ENCODE results near the gene LECT2. TPM values are rescaled to one million over a fixed set of nuclear protein-coding genes. Genes with fewer than 3 reads are reported as not detected.

LECT2 gene
- polyA plus RNA-seq (0.08 TPM in 1 of 3 replicates, not detected in the others), polyA minus RNA-seq (not detected in 3 replicates)
- not detected for polyA plus RNA-seq (2011; ENCODE audit: low read depth)
- not detected in 2 replicates for polyA plus RNA-seq (2011; cell fraction: cytosol; rRNA removed)
- not detected in 2 replicates for polyA plus RNA-seq (2011; cell fraction: nucleus; rRNA removed)
- polyA plus RNA-seq (2012; ENCODE audit: low replicate concordance) = not detected in 2 replicates
- not detected for polyA minus RNA-seq (2011; cell fraction: cytosol; rRNA and poly(A)+ RNA removed)
- polyA minus RNA-seq (2011; cell fraction: nucleus; rRNA and poly(A)+ RNA removed) = not detected in 2 replicates

- dilution Hi-C loops (cut with MboI; ENCODE audit: extremely low pct_ligation_motif_present, low sequenced_read_pairs) = no loop called here
- no peak for FAIRE-seq
Observed at GRCh38 chr5:135954899-135955298, at the start of gene LECT2. Gene LECT2, minus strand, starts transcription at chr5:135954983. Its CDS starts 150 bp downstream, at chr5:135954833.

DNA sequence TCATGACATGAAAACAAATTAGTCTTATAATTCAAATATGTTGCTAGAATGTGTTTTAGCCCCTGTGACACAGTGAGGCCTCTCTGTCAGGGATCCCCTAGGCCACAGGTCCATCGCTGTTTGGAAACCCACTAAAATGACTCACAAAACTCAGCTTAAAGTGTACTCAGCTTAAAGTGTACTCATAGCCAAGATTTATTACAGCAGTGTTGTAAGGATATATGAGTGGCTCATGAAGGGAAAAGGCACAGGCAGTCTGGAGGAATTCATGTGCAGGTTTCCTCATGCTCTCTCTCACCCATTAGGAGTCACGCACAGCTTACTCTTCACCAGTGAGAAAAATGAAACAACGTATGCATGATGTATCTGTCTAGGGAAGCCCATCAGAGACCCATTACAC is 49.7 kb upstream of the LECT2 start:
- DNase-seq (ENCODE audit: low read depth, low spot score) = no peak
- Histone ChIP-seq H3K9ac (ENCODE audit: control insufficient read depth, extremely low read depth, insufficient read depth, low read length) (no peak overlapping the region), H3K4me2 (ENCODE audit: control insufficient read depth, extremely low read depth, insufficient read depth, low read depth, low read length) (no peak overlapping the region), H3K9me1 (ENCODE audit: control insufficient read depth, extremely low read depth, insufficient read depth, low read length) (no peaks in the 10 kb centered on the region), H3K9me3 (ENCODE audit: control insufficient read depth, low read depth, low read length) (no peaks in the 10 kb centered on the region), H3K27ac (ENCODE audit: control insufficient read depth, insufficient read depth, low read length) (no peak overlapping the region), H4K20me1 (ENCODE audit: control insufficient read depth, extremely low read depth, insufficient read depth, low read length) (no peaks in the 10 kb centered on the region), H3K79me2 (ENCODE audit: control insufficient read depth, insufficient read depth, low read length) (no peaks in the 10 kb centered on the region), H3K4me3 (ENCODE audit: control insufficient read depth in 2 of 3, extremely low read depth in 1 of 3, insufficient read depth in 2 of 3, low read depth in 1 of 3, low read length in 3 of 3) (no peak overlapping the region), H3K36me3 (ENCODE audit: control insufficient read depth in 2 of 2, extremely low read depth in 1 of 2, insufficient read depth in 2 of 2, low read length in 2 of 2) (no peaks in the 10 kb centered on the region), H2AFZ (ENCODE audit: control insufficient read depth, low read length) (no peak overlapping the region), H3K27me3 (ENCODE audit: control insufficient read depth, extremely low read depth, insufficient read depth, low read length) (no peaks in the 10 kb centered on the region), H3K4me1 (ENCODE audit: control insufficient read depth, extremely low read depth, insufficient read depth, low read length) (peaks cover 51% of the 10 kb centered on the region)
- TF ChIP-seq, protein P1, sequence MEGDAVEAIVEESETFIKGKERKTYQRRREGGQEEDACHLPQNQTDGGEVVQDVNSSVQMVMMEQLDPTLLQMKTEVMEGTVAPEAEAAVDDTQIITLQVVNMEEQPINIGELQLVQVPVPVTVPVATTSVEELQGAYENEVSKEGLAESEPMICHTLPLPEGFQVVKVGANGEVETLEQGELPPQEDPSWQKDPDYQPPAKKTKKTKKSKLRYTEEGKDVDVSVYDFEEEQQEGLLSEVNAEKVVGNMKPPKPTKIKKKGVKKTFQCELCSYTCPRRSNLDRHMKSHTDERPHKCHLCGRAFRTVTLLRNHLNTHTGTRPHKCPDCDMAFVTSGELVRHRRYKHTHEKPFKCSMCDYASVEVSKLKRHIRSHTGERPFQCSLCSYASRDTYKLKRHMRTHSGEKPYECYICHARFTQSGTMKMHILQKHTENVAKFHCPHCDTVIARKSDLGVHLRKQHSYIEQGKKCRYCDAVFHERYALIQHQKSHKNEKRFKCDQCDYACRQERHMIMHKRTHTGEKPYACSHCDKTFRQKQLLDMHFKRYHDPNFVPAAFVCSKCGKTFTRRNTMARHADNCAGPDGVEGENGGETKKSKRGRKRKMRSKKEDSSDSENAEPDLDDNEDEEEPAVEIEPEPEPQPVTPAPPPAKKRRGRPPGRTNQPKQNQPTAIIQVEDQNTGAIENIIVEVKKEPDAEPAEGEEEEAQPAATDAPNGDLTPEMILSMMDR (optimal IDR thresholded peaks at IDR 0.05 in 1 of 3, IDR thresholded peaks at IDR 0.05 in 1 of 3, conservative IDR thresholded peaks at IDR 0.05 in 1 of 3; ENCODE audit: extremely low read depth in 1 of 3, insufficient read depth in 2 of 3, low read length in 3 of 3) = no peak
- TF ChIP-seq EZH2 (IDR thresholded peaks at IDR 0.05; ENCODE audit: low read length) = no peak
- dilution Hi-C loops (cut with MboI; ENCODE audit: extremely low pct_ligation_motif_present, low sequenced_read_pairs) = no loop called here
- peak; percentile 75 for FAIRE-seq

More at GRCh38 chr5:135954899-135955298, at the start of gene LECT2:
- no peaks in the 10 kb centered on the region for H3K36me3 ChIP-seq (ENCODE audit: control insufficient read depth in 2 of 2, extremely low read depth in 1 of 2, insufficient read depth in 2 of 2, low read length in 2 of 2)
- no peaks in the 10 kb centered on the region for H3K4me1 ChIP-seq (ENCODE audit: control insufficient read depth, extremely low read depth, insufficient read depth, low read length)
- no peaks in the 10 kb centered on the region for H3K9me1 ChIP-seq (ENCODE audit: control insufficient read depth, extremely low read depth, insufficient read depth, low read length)
- no peak within 1 kb of the TSS for H3K4me2 ChIP-seq (ENCODE audit: control insufficient read depth, extremely low read depth, insufficient read depth, low read depth, low read length)
- no peaks in the 10 kb centered on the region for H4K20me1 ChIP-seq (ENCODE audit: control insufficient read depth, extremely low read depth, insufficient read depth, low read length)
- H2AFZ ChIP-seq (ENCODE audit: control insufficient read depth, low read length) = no peak within 1 kb of the TSS
- H3K9me3 ChIP-seq (ENCODE audit: control insufficient read depth, low read depth, low read length) = no peaks in the 10 kb centered on the region
- H3K4me3 ChIP-seq (ENCODE audit: control insufficient read depth in 2 of 3, extremely low read depth in 1 of 3, insufficient read depth in 2 of 3, low read depth in 1 of 3, low read length in 3 of 3) = no peak within 1 kb of the TSS
- H3K27ac ChIP-seq (ENCODE audit: control insufficient read depth, insufficient read depth, low read length) = no peak within 1 kb of the TSS
- TF ChIP-seq EZH2 (IDR thresholded peaks at IDR 0.05; ENCODE audit: low read length) = no peak
- TF ChIP-seq, protein P1 (optimal IDR thresholded peaks at IDR 0.05 in 1 of 3, IDR thresholded peaks at IDR 0.05 in 1 of 3, conservative IDR thresholded peaks at IDR 0.05 in 1 of 3; ENCODE audit: extremely low read depth in 1 of 3, insufficient read depth in 2 of 3, low read length in 3 of 3) = no peak
- no peaks in the 10 kb centered on the region for H3K79me2 ChIP-seq (ENCODE audit: control insufficient read depth, insufficient read depth, low read length)
- H3K9ac ChIP-seq (ENCODE audit: control insufficient read depth, extremely low read depth, insufficient read depth, low read length) = no peak within 1 kb of the TSS
- no peaks in the 10 kb centered on the region for H3K27me3 ChIP-seq (ENCODE audit: control insufficient read depth, extremely low read depth, insufficient read depth, low read length)
- no peak for DNase-seq (ENCODE audit: low read depth, low spot score)
